Stomach (tissue), 9 donors: Measurements from ENCODE around the gene GOLGA7B. TPM values are rescaled to one million over a fixed set of nuclear protein-coding genes. Genes with fewer than 3 reads are reported as not detected.

Source experiments
- DNase-seq, 2 donors: peaks; one replicate each; pipeline versions ENCODE4 v3.0.0 to v3.0.0-alpha.2; 2013 to 2019
- H3K27ac ChIP-seq, 5 donors: fragments of 200-600 bp in 4 of 5; sonication (generic) in 4 of 5; one replicate each; pipeline ENCODE4 v1.5.1; 2013 to 2019; ENCODE audit warnings: mild to moderate bottlenecking in 1 of 5, moderate library complexity in 1 of 5
- H3K27me3 ChIP-seq, 3 donors: fragments of 200-600 bp; sonication (generic); one replicate each; pipeline ENCODE4 v1.5.1; 2017 to 2019; ENCODE audit warnings: mixed run types in 1 of 3
- H3K36me3 ChIP-seq, 4 donors: fragments of 200-600 bp; sonication (generic); 1 replicate in 3 of 4; 2 replicates in 1 of 4; pipeline ENCODE4 v1.5.1; 2016 to 2019
- H3K4me1 ChIP-seq, 4 donors: fragments of 200-600 bp; sonication (generic); one replicate each; pipeline ENCODE4 v1.5.1; 2016 to 2019
- H3K4me3 ChIP-seq, 4 donors: fragments of 200-600 bp; sonication (generic) in 3 of 4; one replicate each; pipeline ENCODE4 v1.5.1; 2016 to 2019; ENCODE audit warnings: mild to moderate bottlenecking in 1 of 4
- H3K9me3 ChIP-seq, 4 donors: fragments of 200-600 bp; sonication (generic); one replicate each; pipeline ENCODE4 v1.5.1; 2016 to 2019
- EP300 ChIP-seq: sonication (generic); formaldehyde crosslinking; IDR thresholded peaks from one replicate; pipeline ENCODE4 v1.6.1; 2017; ENCODE audit warnings: antibody characterized with exemption
- POLR2A ChIP-seq, 4 donors: fragments of 450-650 bp; IDR thresholded peaks; one replicate each; pipeline ENCODE4 v1.6.1; 2016; ENCODE audit warnings: antibody characterized with exemption in 4 of 4, control low read depth in 2 of 4, mild to moderate bottlenecking in 1 of 4, moderate library complexity in 1 of 4
- POLR2AphosphoS5 ChIP-seq, 3 donors: sonication (generic); formaldehyde crosslinking; IDR thresholded peaks; one replicate each; pipeline ENCODE4 v1.6.1; 2016; ENCODE audit warnings: antibody characterized with exemption in 3 of 3
- WGBS, 5 donors: extraction: QIAGEN DNeasy Blood & Tissue Kit in 3 of 5; methylation state at CpG; one replicate each; pipeline versions ENCODE4 v1.1.5 to v1.1.7; 2013 to 2018; 5-methylcytosine and 5-hydroxymethylcytosine counted together
- intact Hi-C: fragments of 100-400 bp; cut with DNase I; formaldehyde crosslinking; loops from one replicate; pipeline ENCODE4 v1.15.1; 2023; ENCODE audit warnings: low total_unique reads
- polyA plus RNA-seq, 3 donors: library from polyadenylated mRNA; stranded (reverse); fragments of 200-250 nt; gene quantifications; one replicate each; pipeline ENCODE4 v1.2.3, GENCODE V29; 2013
- total RNA-seq, 5 donors: library from RNA; depleted of rRNA; stranded (reverse); fragments of >200 nt; gene quantifications; one replicate each; pipeline versions ENCODE4 v1.1.0 to v1.2.3, GENCODE V29; 2014 to 2016
- TF ChIP-seq, protein P1 (sequence below), 7 experiments: fragments of 450-650 bp in 4 of 7; fragments of 200-600 bp in 3 of 7; sonication (generic) in 3 of 7; IDR thresholded peaks; one replicate each; pipeline ENCODE4 v1.5.1; 2016 to 2019; ENCODE audit warnings: antibody characterized with exemption in 7 of 7, control low read depth in 2 of 7, mild to moderate bottlenecking in 1 of 7
- donor health status: healthy with polysubstance abuse.
- donor health status: Bipolar disorder and iron deficiency.
- donor health status: healthy.

GOLGA7B gene
- total and polyA plus RNA-seq, 8 donors: 0.31 to 2.8 (median 0.83) TPM

DNA sequence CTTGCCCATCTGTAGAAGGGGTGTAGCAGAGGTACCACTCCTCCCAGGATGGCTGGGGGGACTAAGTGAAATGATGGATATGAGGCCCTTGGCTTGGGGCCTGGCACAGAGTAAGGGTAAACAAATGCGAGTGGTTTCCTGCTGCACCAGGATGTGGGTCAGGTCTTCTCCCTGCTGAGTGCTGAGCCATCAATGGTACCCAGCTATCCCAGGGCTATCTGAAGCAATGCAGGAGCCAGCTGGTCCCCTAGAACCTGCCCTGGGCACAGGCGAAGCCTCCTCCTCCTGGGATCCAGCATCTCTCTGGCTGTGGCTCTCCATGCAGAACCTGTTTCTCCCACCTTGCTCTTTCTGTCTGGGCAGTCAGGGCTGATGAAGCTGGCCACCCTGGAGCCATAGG lies 20.9 kb upstream of the GOLGA7B start:
- 50 to 66% (median 58%) methylated on average over 2 of the region's 2 CpGs for WGBS, 5 donors
- H3K4me3 ChIP-seq: no peak overlapping the region
- peaks cover 0 to 40% (median 0%) of the 10 kb centered on the region in 3 donors for H3K27me3 ChIP-seq
- no peaks in the 10 kb centered on the region for H3K9me3 ChIP-seq
- TF ChIP-seq, protein P1, sequence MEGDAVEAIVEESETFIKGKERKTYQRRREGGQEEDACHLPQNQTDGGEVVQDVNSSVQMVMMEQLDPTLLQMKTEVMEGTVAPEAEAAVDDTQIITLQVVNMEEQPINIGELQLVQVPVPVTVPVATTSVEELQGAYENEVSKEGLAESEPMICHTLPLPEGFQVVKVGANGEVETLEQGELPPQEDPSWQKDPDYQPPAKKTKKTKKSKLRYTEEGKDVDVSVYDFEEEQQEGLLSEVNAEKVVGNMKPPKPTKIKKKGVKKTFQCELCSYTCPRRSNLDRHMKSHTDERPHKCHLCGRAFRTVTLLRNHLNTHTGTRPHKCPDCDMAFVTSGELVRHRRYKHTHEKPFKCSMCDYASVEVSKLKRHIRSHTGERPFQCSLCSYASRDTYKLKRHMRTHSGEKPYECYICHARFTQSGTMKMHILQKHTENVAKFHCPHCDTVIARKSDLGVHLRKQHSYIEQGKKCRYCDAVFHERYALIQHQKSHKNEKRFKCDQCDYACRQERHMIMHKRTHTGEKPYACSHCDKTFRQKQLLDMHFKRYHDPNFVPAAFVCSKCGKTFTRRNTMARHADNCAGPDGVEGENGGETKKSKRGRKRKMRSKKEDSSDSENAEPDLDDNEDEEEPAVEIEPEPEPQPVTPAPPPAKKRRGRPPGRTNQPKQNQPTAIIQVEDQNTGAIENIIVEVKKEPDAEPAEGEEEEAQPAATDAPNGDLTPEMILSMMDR (IDR thresholded peaks at IDR 0.05): no peak
- TF ChIP-seq EP300 (no peak), POLR2A (IDR thresholded peaks at IDR 0.05) (no peak), POLR2AphosphoS5 (IDR thresholded peaks at IDR 0.05) (no peak)
- no peak overlapping the region for H3K27ac ChIP-seq
- intact Hi-C loops: no loop called here
- H3K36me3 ChIP-seq: no peaks in the 10 kb centered on the region
- H3K4me1 ChIP-seq: no peaks in the 10 kb centered on the region
- no peak for DNase-seq

DNA sequence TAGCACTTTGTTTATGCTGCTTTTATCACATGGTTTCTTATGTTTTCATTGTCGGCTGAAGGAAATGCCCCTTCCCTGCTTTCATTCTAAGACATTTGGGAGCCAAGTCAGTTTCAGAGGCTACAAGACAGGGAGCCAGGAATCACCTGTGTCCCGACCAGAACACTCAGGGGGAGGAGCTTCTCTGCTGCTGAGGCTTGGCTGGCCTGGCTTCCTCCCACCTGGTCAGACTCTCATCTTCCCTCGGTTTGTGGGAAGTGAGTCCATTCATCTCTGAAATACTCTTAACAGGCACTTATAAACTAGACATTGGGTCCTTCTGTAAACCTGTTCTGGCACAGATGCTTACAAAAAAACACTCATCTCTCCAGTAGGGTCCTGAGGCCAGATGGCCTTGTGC lies 19.6 kb upstream of the GOLGA7B start:
- Histone ChIP-seq H3K9me3 (no peaks in the 10 kb centered on the region), H3K27me3 (peaks cover 0 to 46% (median 0%) of the 10 kb centered on the region in 3 donors), H3K4me3 (no peak overlapping the region), H3K36me3 (no peaks in the 10 kb centered on the region), H3K4me1 (no peaks in the 10 kb centered on the region), H3K27ac (no peak overlapping the region)
- intact Hi-C loops: no loop called here
- DNase-seq: peak in 1 of 2 donors; percentile 22
- whole genome bisulfite sequencing, 5 donors: 3 to 15% (median 12%) methylated on average over 3 of the region's 3 CpGs
- TF ChIP-seq POLR2AphosphoS5 (IDR thresholded peaks at IDR 0.05): no peak
- no peak for TF ChIP-seq POLR2A (IDR thresholded peaks at IDR 0.05)
- TF ChIP-seq EP300: no peak
- TF ChIP-seq, protein P1 (IDR thresholded peaks at IDR 0.05): no peak

DNA sequence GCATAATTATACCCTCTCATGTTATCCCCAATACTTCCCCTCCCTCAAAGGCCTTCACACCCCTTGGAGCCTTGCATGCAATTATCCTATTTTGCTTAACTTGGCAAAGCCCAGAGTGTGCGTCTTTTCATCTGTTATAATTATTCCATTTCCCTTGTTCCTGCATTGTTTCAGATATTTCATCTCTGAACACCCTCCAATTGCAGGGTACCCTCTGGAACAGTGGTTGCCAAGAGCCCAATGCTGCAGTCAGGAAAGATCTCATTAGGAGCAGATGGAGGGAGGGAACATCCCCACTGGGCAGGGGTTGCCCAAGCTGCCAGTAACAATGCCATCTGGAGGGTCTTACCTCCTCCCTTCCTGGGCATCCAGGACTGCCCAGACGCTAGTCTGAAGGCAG lies 18.4 kb upstream of the GOLGA7B start:
- WGBS, 5 donors: 74 to 88% (median 79%) methylated on average over 2 of the region's 2 CpGs
- H3K36me3 ChIP-seq: no peaks in the 10 kb centered on the region
- no peaks in the 10 kb centered on the region for H3K9me3 ChIP-seq
- H3K4me1 ChIP-seq: no peaks in the 10 kb centered on the region
- no peak for TF ChIP-seq EP300
- TF ChIP-seq POLR2AphosphoS5 (IDR thresholded peaks at IDR 0.05): no peak
- TF ChIP-seq, protein P1 (IDR thresholded peaks at IDR 0.05): no peak
- TF ChIP-seq POLR2A (IDR thresholded peaks at IDR 0.05): no peak
- H3K27ac ChIP-seq: no peak overlapping the region
- DNase-seq: no peak
- H3K4me3 ChIP-seq: no peak overlapping the region
- intact Hi-C loops: no loop called here
- H3K27me3 ChIP-seq: peaks cover 0 to 47% (median 0%) of the 10 kb centered on the region in 3 donors

DNA sequence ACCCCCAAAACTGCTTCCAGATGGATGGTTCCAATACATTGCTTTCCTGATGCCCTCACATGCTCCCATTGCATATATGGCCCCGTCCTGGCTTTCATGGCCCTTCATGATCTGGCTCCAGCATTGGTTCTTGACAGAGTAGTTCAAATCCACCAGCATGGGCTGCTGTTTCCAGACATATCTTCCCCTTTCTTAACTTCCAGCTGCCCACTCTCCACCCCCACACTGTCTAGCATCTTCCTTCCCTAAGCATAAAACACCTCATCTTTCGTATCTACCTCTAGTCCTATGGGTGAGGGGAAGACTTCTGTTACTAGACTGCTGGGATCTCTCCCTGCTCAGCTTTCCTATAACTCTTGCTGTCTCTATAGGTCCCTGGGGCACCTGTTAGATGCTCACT lies 13.2 kb upstream of the GOLGA7B start:
- 82 to 90% (median 89%) methylated on average over 2 of the region's 2 CpGs for WGBS, 5 donors

More for the DNA sequence above, 13.2 kb upstream of the GOLGA7B start:
- Histone ChIP-seq H3K27ac (no peak overlapping the region), H3K36me3 (no peaks in the 10 kb centered on the region), H3K4me1 (peaks cover 0 to 13% (median 0%) of the 10 kb centered on the region in 4 donors), H3K9me3 (no peaks in the 10 kb centered on the region), H3K27me3 (peaks cover 0 to 34% (median 0%) of the 10 kb centered on the region in 3 donors), H3K4me3 (no peak overlapping the region)
- no peak for TF ChIP-seq EP300
- TF ChIP-seq, protein P1 (IDR thresholded peaks at IDR 0.05): no peak
- no peak for TF ChIP-seq POLR2AphosphoS5 (IDR thresholded peaks at IDR 0.05)
- no peak for TF ChIP-seq POLR2A (IDR thresholded peaks at IDR 0.05)
- intact Hi-C loops: no loop called here
- no peak for DNase-seq
